Cardiac muscle cell (in vitro differentiated cells and primary cell): Measurements from ENCODE around the gene GSE1. TPM values are rescaled to one million over a fixed set of nuclear protein-coding genes. Genes with fewer than 3 reads are reported as not detected.

ENCODE experiments used
- DNase-seq, 2 donors: peaks; one replicate each; pipeline versions ENCODE4 v3.0.0 to v3.0.0-alpha.2; 2010 to 2017; ENCODE audit warnings: low read depth in 1 of 2, low spot score in 1 of 2
- H3K27ac ChIP-seq: fragments of 200-600 bp; sonication (generic); 2 replicates; pipeline ENCODE4 v1.5.1; 2016
- H3K27me3 ChIP-seq: fragments of 200-600 bp; sonication (generic); 2 replicates; pipeline ENCODE4 v1.6.0; 2016; ENCODE audit warnings: control low read depth
- H3K36me3 ChIP-seq: fragments of 200-600 bp; sonication (generic); 2 replicates; pipeline ENCODE4 v1.5.1; 2016; ENCODE audit warnings: control low read depth
- H3K4me1 ChIP-seq: fragments of 200-600 bp; sonication (generic); 2 replicates; pipeline ENCODE4 v1.8.1; 2017; ENCODE audit warnings: low read depth, mild to moderate bottlenecking, mixed run types
- H3K4me3 ChIP-seq: fragments of 200-600 bp; sonication (generic); 2 replicates; pipeline ENCODE4 v1.5.1; 2016; ENCODE audit warnings: mild to moderate bottlenecking
- H3K9me3 ChIP-seq: fragments of 200-600 bp; sonication (generic); 2 replicates; pipeline ENCODE4 v1.5.1; 2017; ENCODE audit warnings: low read depth, mild to moderate bottlenecking, control low read depth
- polyA plus RNA-seq: library from polyadenylated mRNA; unstranded; fragments of >200 nt; fragmentation: Nextera tagmentation; extraction: Ambion mirVana; gene quantifications from 2 replicates; pipeline ENCODE4 v1.2.1, GENCODE V29; 2016
- total RNA-seq: library from RNA; depleted of rRNA; stranded (reverse); fragments of >200 nt; gene quantifications from 2 replicates; pipeline ENCODE4 v1.2.3, GENCODE V29; 2016
- TF ChIP-seq, protein P1 (sequence below): IDR thresholded peaks from 2 replicates; pipeline ENCODE4 v1.5.1; 2012; ENCODE audit warnings: low read depth, mild to moderate bottlenecking, low read length

Gene GSE1
- total and polyA plus RNA-seq, 2 experiments from 2014 or later = 48.8 to 174 TPM

DNA sequence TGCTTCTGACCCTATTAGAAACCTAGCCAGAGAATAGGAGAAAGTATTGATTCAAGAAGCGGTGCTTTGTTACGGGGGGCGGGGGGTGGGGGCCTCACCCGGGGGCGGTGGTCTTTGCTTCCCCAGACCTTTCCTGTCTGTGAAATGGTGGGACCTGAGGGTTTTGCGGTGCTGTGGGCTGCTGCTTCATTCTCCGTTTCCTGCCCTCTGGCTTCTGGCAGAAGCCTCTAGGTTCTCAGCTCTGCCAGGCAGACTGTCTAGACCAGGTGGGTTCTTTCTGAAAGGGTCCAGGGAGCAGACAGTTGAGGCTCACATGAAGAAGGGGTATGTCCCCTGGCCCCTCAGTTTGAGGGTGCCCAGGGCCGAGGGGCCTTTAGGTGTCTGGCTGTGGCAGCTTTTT, 14.0 kb downstream of the GSE1 start:
- Histone ChIP-seq H3K27me3 (no peaks in the 10 kb centered on the region), H3K4me1 (peaks cover 50% of the 10 kb centered on the region), H3K4me3 (no peak overlapping the region), H3K27ac (peak overlapping the region; percentile 97), H3K36me3 (no peaks in the 10 kb centered on the region), H3K9me3 (no peaks in the 10 kb centered on the region)
- no peak for DNase-seq
- TF ChIP-seq, protein P1, sequence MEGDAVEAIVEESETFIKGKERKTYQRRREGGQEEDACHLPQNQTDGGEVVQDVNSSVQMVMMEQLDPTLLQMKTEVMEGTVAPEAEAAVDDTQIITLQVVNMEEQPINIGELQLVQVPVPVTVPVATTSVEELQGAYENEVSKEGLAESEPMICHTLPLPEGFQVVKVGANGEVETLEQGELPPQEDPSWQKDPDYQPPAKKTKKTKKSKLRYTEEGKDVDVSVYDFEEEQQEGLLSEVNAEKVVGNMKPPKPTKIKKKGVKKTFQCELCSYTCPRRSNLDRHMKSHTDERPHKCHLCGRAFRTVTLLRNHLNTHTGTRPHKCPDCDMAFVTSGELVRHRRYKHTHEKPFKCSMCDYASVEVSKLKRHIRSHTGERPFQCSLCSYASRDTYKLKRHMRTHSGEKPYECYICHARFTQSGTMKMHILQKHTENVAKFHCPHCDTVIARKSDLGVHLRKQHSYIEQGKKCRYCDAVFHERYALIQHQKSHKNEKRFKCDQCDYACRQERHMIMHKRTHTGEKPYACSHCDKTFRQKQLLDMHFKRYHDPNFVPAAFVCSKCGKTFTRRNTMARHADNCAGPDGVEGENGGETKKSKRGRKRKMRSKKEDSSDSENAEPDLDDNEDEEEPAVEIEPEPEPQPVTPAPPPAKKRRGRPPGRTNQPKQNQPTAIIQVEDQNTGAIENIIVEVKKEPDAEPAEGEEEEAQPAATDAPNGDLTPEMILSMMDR = no peak

DNA sequence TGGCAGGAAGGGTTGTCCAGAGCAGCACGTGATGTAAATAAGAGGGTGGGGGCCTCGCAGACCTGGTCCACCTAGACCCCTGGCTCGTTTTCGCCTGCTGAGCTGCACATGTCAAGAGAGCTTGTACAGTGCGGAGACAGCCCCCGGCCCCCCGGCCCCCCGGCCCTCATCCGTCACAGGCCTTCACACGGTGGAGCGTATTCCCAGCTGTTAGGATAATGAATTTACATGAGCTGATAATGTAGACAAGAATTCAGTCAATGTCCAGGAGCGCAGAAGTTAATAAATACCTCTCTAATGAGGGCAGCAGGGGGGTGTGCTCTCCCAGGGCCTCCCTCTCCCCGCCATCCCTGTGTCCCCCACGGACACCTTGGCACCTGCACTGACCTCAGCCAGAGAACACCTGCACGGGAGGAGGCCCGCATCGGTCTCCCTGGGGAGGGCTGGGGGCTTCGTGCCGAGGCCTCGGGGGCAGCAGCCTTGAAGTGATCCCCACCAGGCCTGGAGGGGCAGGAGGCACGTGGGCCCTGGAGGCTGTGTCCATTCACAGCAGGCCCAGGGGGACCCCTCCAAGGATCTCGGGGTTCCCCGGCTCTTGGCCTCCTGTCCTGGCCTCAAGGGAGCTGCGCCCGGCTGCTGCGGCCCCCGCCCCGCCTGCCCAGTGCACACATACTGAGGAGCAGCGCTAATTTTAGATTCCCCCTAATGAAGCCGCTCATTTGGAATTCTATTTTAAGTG, 14.6 kb downstream of the GSE1 start:
- Histone ChIP-seq H3K4me1 (peaks cover 53% of the 10 kb centered on the region), H3K9me3 (no peaks in the 10 kb centered on the region), H3K27me3 (no peaks in the 10 kb centered on the region), H3K27ac (peak overlapping the region; percentile 97), H3K4me3 (peak overlapping the region; percentile 6), H3K36me3 (no peaks in the 10 kb centered on the region)
- TF ChIP-seq, protein P1 = no peak
- DNase-seq = peak in 1 of 2 donors; percentile 88

DNA sequence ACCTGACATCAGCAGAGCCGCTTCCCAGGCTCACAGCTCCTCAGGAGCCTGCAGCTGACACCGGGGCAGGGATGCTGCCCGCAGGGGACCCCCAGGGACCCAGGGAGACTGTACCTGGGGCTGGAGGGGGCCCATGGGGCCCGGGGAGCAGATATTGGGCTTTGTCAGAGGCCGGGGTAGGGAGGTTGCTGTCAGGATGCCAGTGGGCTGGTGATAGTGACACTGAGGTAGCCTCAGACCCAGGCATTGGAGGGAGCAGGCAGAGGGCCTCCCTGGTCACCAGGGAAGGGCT, 15.1 kb downstream of the GSE1 start:
- H3K27ac ChIP-seq = peak overlapping the region; percentile 97
- H3K36me3 ChIP-seq = no peaks in the 10 kb centered on the region
- no peaks in the 10 kb centered on the region for H3K9me3 ChIP-seq

DNA sequence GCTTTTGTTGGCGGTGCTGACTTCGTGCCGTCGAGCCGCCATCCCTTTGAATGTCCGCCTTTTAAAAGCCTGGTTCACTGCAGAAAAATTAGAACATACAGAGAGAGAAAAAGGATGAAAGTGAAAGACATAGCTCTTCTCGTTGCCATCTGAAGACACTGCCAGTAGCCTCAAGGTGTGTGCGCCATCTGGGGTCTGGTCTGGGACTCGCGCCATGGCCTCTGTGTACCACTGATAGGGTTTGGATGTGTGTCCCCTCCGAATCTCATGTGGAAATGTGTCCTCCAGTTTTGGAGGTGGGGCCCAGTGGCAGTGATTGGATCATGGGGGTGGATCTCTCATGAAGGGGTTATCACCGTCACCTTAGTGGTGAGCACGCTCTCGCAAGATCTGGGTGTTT, 15.5 kb downstream of the GSE1 start:
- no peaks in the 10 kb centered on the region for H3K36me3 ChIP-seq
- DNase-seq = no peak
- no peaks in the 10 kb centered on the region for H3K9me3 ChIP-seq
- no peaks in the 10 kb centered on the region for H3K27me3 ChIP-seq
- TF ChIP-seq, protein P1 = no peak
- peak overlapping the region; percentile 97 for H3K27ac ChIP-seq
- H3K4me1 ChIP-seq = peaks cover 51% of the 10 kb centered on the region
- no peak overlapping the region for H3K4me3 ChIP-seq

More for the DNA sequence above, 15.1 kb downstream of the GSE1 start:
- Histone ChIP-seq H3K27me3 (no peaks in the 10 kb centered on the region), H3K4me1 (peaks cover 51% of the 10 kb centered on the region), H3K4me3 (peak overlapping the region; percentile 6)
- TF ChIP-seq, protein P1 = no peak
- no peak for DNase-seq

DNA sequence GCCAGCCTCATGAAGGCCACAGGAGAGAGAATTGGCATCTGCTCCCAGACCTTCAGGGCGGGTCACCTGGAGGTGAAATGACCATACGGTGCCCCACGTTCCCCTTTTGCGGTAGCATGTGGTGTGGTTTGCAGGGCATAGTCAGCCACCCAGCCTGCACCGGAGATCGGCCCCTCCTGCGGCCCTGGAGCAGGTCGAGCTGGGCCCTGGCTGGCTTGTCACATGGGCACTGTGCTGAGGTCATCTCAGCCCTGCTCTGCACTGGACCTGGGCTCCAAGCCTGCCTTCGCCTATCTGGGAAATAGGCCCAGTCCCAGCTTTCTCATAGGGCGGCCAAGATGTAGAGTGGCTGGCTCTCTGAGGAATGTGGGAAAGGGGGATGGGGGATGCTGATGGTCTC, 16.2 kb downstream of the GSE1 start:
- DNase-seq = no peak
- H3K9me3 ChIP-seq = no peaks in the 10 kb centered on the region
- H3K27ac ChIP-seq = peak overlapping the region; percentile 97
- peaks cover 51% of the 10 kb centered on the region for H3K4me1 ChIP-seq
- no peaks in the 10 kb centered on the region for H3K36me3 ChIP-seq
- TF ChIP-seq, protein P1 = no peak
- H3K27me3 ChIP-seq = no peaks in the 10 kb centered on the region
- H3K4me3 ChIP-seq = no peak overlapping the region

DNA sequence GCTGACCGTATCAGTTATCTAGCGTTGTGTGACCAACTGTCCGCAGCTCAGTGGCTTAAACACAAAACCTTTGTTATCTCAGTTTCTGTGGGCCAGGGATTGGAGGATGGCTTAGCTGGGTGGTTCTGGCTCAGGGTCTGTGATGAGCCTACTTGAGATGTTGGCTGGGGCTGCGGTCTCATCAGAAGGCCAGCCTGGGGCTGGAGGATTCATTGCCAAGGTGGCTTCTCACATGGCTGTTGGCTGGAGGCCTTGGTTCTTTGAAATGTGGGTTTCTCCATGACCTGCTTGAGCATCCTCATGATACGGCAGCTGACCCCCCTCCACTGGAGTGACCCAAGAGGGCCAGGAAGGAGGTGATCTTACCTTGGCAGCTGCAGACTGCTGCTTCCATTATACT, 16.7 kb downstream of the GSE1 start:
- Histone ChIP-seq H3K4me3 (no peak overlapping the region), H3K36me3 (no peaks in the 10 kb centered on the region), H3K27ac (no peak overlapping the region), H3K4me1 (peaks cover 51% of the 10 kb centered on the region), H3K9me3 (no peaks in the 10 kb centered on the region), H3K27me3 (no peaks in the 10 kb centered on the region)
- TF ChIP-seq, protein P1 = no peak
- DNase-seq = no peak
